A549 (cell line): ENCODE measurements around the gene NAV2. TPM values are rescaled to one million over a fixed set of nuclear protein-coding genes. Genes with fewer than 3 reads are reported as not detected.

Experiments
- ATAC-seq, 2 experiments: fragments of 200-7000 bp in 1 of 2; fragments of >200 bp in 1 of 2; cut with Nextera tagmentation in 1 of 2; cut with Tn5 transposase in 1 of 2; 3 replicates each; pipeline versions ENCODE4 v1.8.0 to v1.9.1; 2018 to 2020; ENCODE audit warnings: mild to moderate bottlenecking in 1 of 2, moderate library complexity in 1 of 2
- CTCF ChIA-PET: fragments of 300-600 bp; sonication (Branson Sonifier 250); formaldehyde crosslinking; extraction: SDS; loops from one replicate; lab custom pipeline; 2021; ENCODE audit warnings: antibody characterized with exemption, inconsistent platforms; lab: Yijun Ruan, JAX
- POLR2A ChIA-PET: fragments of 350-600 bp; formaldehyde crosslinking; extraction: SDS; loops from one replicate; lab custom pipeline; 2021; ENCODE audit warnings: antibody characterized with exemption, inconsistent platforms; lab: Yijun Ruan, JAX
- DNase-seq, 2 experiments: peaks; one replicate each; pipeline versions ENCODE4 v3.0.0 to v3.0.0-alpha.2; 2011 to 2016; ENCODE audit warnings: low read depth in 1 of 2, low spot score in 1 of 2
- FAIRE-seq: peaks from 2 replicates; lab custom pipeline; 2011; peaks lifted over from hg19 to GRCh38; lab: Jason Lieb, UNC
- H3K27ac ChIP-seq, 2 experiments: fragments of >200 bp; sonication (Bioruptor Twin); formaldehyde crosslinking; 3 replicates each; pipeline ENCODE4 v1.5.1; 2016 to 2017
- H3K4me1 ChIP-seq: fragments of >200 bp; sonication (Bioruptor Twin); formaldehyde crosslinking; 3 replicates; pipeline ENCODE4 v1.6.1; 2016
- H3K4me2 ChIP-seq: fragments of >200 bp; sonication (Bioruptor Twin); formaldehyde crosslinking; 3 replicates; pipeline ENCODE4 v1.6.1; 2016
- H3K4me3 ChIP-seq: fragments of >200 bp; sonication (Bioruptor Twin); formaldehyde crosslinking; 3 replicates; pipeline ENCODE4 v1.5.1; 2016
- H3K9me3 ChIP-seq: fragments of >200 bp; sonication (Bioruptor Twin); formaldehyde crosslinking; 3 replicates; pipeline ENCODE4 v1.6.1; 2016
- BCL3 ChIP-seq: fragments of >200 bp; sonication (Bioruptor Twin); formaldehyde crosslinking; IDR thresholded peaks from 3 replicates; pipeline ENCODE4 v1.6.1; 2016
- BHLHE40 ChIP-seq: IDR thresholded peaks from 2 replicates; pipeline ENCODE4 v1.6.1; 2012; ENCODE audit warnings: low read depth, low read length, inconsistent platforms
- CBX2 ChIP-seq: fragments of 200-600 bp; sonication (generic); IDR thresholded peaks from 2 replicates; pipeline ENCODE4 v1.6.1; 2016; ENCODE audit warnings: low read depth, mild to moderate bottlenecking, borderline replicate concordance
- CHD2 ChIP-seq: fragments of 150-350 bp; IDR thresholded peaks from 2 replicates; pipeline ENCODE4 v1.6.1; 2014; ENCODE audit warnings: low read length; ENCODE audit not compliant: partially characterized antibody
- EHF ChIP-seq: fragments of 250-450 bp; sonication (Bioruptor Pico); IDR thresholded peaks from 2 replicates; pipeline ENCODE4 v1.5.0; 2020; ENCODE audit warnings: mild to moderate bottlenecking
- EHMT2 ChIP-seq: fragments of 200-600 bp; sonication (generic); IDR thresholded peaks from 2 replicates; pipeline ENCODE4 v1.6.1; 2016; ENCODE audit warnings: antibody characterized with exemption, low read depth, mild to moderate bottlenecking, moderate library complexity
- EP300 ChIP-seq, 2 experiments: fragments of >200 bp; sonication (Bioruptor Twin); formaldehyde crosslinking; IDR thresholded peaks; 2 replicates in 1 of 2; 3 replicates in 1 of 2; pipeline ENCODE4 v1.6.1; 2016 to 2017
- FOXS1 ChIP-seq: fragments of 250-450 bp; sonication (Bioruptor Pico); IDR thresholded peaks from 2 replicates; pipeline ENCODE4 v1.5.0; 2020; ENCODE audit warnings: mild to moderate bottlenecking, moderate library complexity
- GATA3 ChIP-seq: IDR thresholded peaks from 2 replicates; pipeline ENCODE4 v1.6.1; 2012; ENCODE audit warnings: borderline replicate concordance
- HES2 ChIP-seq: fragments of >200 bp; sonication (Bioruptor Twin); formaldehyde crosslinking; IDR thresholded peaks from 2 replicates; pipeline ENCODE4 v1.6.1; 2016
- HMGXB4 ChIP-seq: fragments of 250-450 bp; sonication (Bioruptor Pico); IDR thresholded peaks from 2 replicates; pipeline ENCODE4 v1.5.0; 2021; ENCODE audit warnings: mild to moderate bottlenecking, moderate library complexity, borderline replicate concordance
- HOXB13 ChIP-seq: fragments of 250-450 bp; sonication (Bioruptor Pico); IDR thresholded peaks from 2 replicates; pipeline ENCODE4 v1.5.0; 2020; ENCODE audit warnings: low read depth, mild to moderate bottlenecking, moderate library complexity
- HOXB5 ChIP-seq: fragments of 250-450 bp; sonication (Bioruptor Pico); IDR thresholded peaks from 2 replicates; pipeline ENCODE4 v1.5.0; 2020; ENCODE audit warnings: mild to moderate bottlenecking, moderate library complexity
- KDM5A ChIP-seq: fragments of 200-600 bp; sonication (generic); IDR thresholded peaks from 2 replicates; pipeline ENCODE4 v1.6.1; 2016; ENCODE audit warnings: antibody characterized with exemption, mild to moderate bottlenecking
- MAFK ChIP-seq: fragments of 450-650 bp; IDR thresholded peaks from 2 replicates; pipeline ENCODE4 v1.6.1; 2014; ENCODE audit not compliant: partially characterized antibody
- MAX ChIP-seq: IDR thresholded peaks from 2 replicates; pipeline ENCODE4 v1.6.1; 2012
- MYC ChIP-seq: IDR thresholded peaks from 2 replicates; pipeline ENCODE4 v1.6.1; 2012; ENCODE audit warnings: mild to moderate bottlenecking, inconsistent platforms, low read length, improper control_type of control experiment, borderline replicate concordance
- NPAS2 ChIP-seq: fragments of 250-450 bp; sonication (Bioruptor Pico); IDR thresholded peaks from 2 replicates; pipeline ENCODE4 v1.8.0; 2022; ENCODE audit warnings: mild to moderate bottlenecking, moderate library complexity, borderline replicate concordance
- POLR2A ChIP-seq: IDR thresholded peaks from 2 replicates; pipeline ENCODE4 v1.6.1; 2012; ENCODE audit warnings: mild to moderate bottlenecking, low read length
- RARB ChIP-seq: fragments of 250-450 bp; sonication (Bioruptor Pico); IDR thresholded peaks from 2 replicates; pipeline ENCODE4 v1.8.0; 2021; ENCODE audit warnings: mild to moderate bottlenecking, moderate library complexity
- RFX5 ChIP-seq: fragments of 450-650 bp; IDR thresholded peaks from 2 replicates; pipeline ENCODE4 v1.7.1; 2014; ENCODE audit warnings: antibody characterized with exemption, mild to moderate bottlenecking, moderate library complexity
- RNF2 ChIP-seq: fragments of 200-600 bp; sonication (generic); IDR thresholded peaks from 2 replicates; pipeline ENCODE4 v1.6.1; 2016; ENCODE audit warnings: low read depth, mild to moderate bottlenecking, antibody characterized with exemption, moderate library complexity, borderline replicate concordance
- SREBF2 ChIP-seq: fragments of 450-650 bp; IDR thresholded peaks from 2 replicates; pipeline ENCODE4 v1.6.1; 2014; ENCODE audit warnings: mild to moderate bottlenecking, moderate library complexity
- TFCP2L1 ChIP-seq: fragments of 250-450 bp; sonication (Bioruptor Pico); IDR thresholded peaks from 2 replicates; pipeline ENCODE4 v1.5.0; 2021; ENCODE audit warnings: mild to moderate bottlenecking
- TP53 ChIP-seq: fragments of 250-450 bp; sonication (Bioruptor Pico); IDR thresholded peaks from 2 replicates; pipeline ENCODE4 v1.5.0; 2021; ENCODE audit warnings: mild to moderate bottlenecking, moderate library complexity
- ZNF302 ChIP-seq: fragments of 250-450 bp; sonication (Bioruptor Pico); IDR thresholded peaks from 2 replicates; pipeline ENCODE4 v1.9.0; 2021; ENCODE audit warnings: inconsistent platforms, mild to moderate bottlenecking, moderate library complexity
- WGBS: methylation state at CpG from one replicate; pipeline ENCODE4 v1.1.6; 2017; ENCODE audit errors: missing lambda C conversion rate; 5-methylcytosine and 5-hydroxymethylcytosine counted together
- polyA plus RNA-seq, 4 experiments: library from polyadenylated mRNA; depleted of rRNA in 3 of 4; stranded (reverse); fragments of >200 nt; fragmentation: RNase III in 1 of 4; extraction: RNeasy Plus Mini Kit Qiagen cat#74134 plus additional on column Dnase treatment in 1 of 4; gene quantifications; 2 replicates in 3 of 4; 3 replicates in 1 of 4; pipeline ENCODE4 v1.2.3, GENCODE V29; 2011 to 2017
- TF ChIP-seq, protein P1 (sequence below): fragments of 150-350 bp; IDR thresholded peaks from 2 replicates; pipeline ENCODE4 v1.6.1; 2014; ENCODE audit warnings: low read depth, mild to moderate bottlenecking, low read length
- TF ChIP-seq, protein P2 (sequence below): IDR thresholded peaks from 2 replicates; pipeline ENCODE4 v1.6.1; 2012; ENCODE audit warnings: low read depth, borderline replicate concordance

Gene NAV2
- polyA plus RNA-seq, 2 of the 4 experiments (the other 2 are of a cell fraction) = 4.9 to 19.8 TPM

- ATAC-seq = peak; percentile 57 to 72; a peak in 4 of 6 replicates
- CTCF ChIA-PET = interaction anchor here (0.7 to 6.8 kb wide), 4 partner anchors 10 to 110 kb away, joined by 3 to 19 read pairs (median 4); no protein-coding TSS in a partner anchor
- DNase-seq = peak; percentile 33 to 50
Observed at GRCh38 chr11:20022363-20023081, 309.9 kb downstream of the NAV2 start.

DNA sequence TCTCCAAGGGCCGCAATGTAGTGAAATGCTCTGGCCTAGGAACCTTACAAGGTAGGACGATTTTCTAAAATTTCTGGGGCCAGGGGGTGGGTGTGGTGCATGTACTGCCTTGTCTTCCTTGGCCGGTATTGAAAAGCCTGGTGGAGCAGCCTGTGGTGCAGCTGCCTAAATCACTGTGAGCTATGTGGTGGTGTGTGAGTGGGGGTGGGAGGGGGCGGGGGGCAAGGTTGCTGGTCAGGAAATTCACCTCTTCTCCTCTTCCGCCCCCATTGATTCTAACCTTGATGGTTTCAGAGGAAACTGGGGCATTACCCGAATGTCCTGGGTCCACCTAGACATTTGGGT, 310.4 kb downstream of the NAV2 start:
- H3K27ac ChIP-seq = peak overlapping the region; percentile 91 to 92
- ATAC-seq = peak; percentile 32 to 53; a peak in 4 of 6 replicates

More at GRCh38 chr11:20022363-20023081, 309.9 kb downstream of the NAV2 start:
- H3K27ac ChIP-seq = peak overlapping the region; percentile 91 to 92
- H3K4me3 ChIP-seq = peak overlapping the region; percentile 49
- FAIRE-seq = no peak
- TF ChIP-seq HMGXB4 (CRISPR knock-in tag) (no peak), FOXS1 (CRISPR knock-in tag) (no peak), TFCP2L1 (no peak), RARB (CRISPR knock-in tag) (no peak), GATA3 (peak; percentile 7; the same call in 1 of the 2 replicates), MAX (peak; percentile 64)
- H3K4me2 ChIP-seq = peak overlapping the region; percentile 75
- peaks cover 73% of the 10 kb centered on the region for H3K4me1 ChIP-seq
- no peaks in the 10 kb centered on the region for H3K9me3 ChIP-seq
- WGBS = 20% methylated on average over 10 of the region's 10 CpGs
- POLR2A ChIA-PET = no interaction called here

DNA sequence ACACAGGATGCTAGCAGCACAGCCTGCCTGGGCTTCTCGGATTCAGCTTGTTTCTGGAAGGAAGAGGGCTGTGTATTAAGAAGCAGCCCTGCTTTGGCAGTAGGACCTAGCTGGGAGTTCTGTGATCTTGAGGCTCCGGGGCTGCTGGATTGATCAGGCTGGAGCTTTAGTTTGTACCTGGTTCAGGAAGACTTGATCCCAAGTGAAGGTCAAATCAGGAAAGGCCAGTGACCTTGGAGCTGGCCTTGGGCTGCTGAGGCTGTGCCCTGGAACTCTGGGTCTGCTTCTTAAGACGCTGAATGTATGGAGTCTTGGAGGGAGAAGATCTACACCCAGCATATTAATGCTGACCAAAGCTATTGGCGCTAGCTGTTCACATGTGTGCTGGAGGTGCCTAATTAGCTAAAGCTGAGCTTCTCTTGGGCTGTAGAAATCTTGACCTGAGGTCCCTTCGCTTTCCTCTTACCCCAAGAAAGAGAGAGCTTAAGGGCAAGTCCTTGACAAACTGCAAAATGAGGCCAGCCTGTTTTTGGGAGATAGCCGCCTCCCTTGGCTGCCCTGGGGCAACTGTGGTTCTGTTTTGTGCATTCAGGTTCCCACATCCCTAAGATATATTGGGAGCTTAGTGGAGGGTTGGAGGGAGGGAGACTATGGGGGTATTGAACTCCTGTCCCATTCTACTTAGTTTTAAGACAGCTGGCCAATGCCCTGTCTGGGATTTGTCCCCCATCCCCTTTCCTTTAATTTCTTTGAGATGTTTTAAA, 311.7 kb downstream of the NAV2 start:
- ATAC-seq = no peak
- ChIA-PET CTCF (interaction anchor here (0.6 to 6.8 kb wide), 11 partner anchors 9 to 104 kb away, joined by 3 to 19 read pairs (median 3); no protein-coding TSS in a partner anchor), POLR2A (no interaction called here)
- TF ChIP-seq CHD2 = no peak
- TF ChIP-seq NPAS2 (CRISPR knock-in tag) = no peak
- no peak for TF ChIP-seq HOXB5 (CRISPR knock-in tag)
- TF ChIP-seq MYC = no peak
- no peak for TF ChIP-seq RFX5
- TF ChIP-seq BCL3 = no peak
- TF ChIP-seq EP300 (IDR thresholded peaks at IDR 0.05) = no peak
- TF ChIP-seq, protein P1, sequence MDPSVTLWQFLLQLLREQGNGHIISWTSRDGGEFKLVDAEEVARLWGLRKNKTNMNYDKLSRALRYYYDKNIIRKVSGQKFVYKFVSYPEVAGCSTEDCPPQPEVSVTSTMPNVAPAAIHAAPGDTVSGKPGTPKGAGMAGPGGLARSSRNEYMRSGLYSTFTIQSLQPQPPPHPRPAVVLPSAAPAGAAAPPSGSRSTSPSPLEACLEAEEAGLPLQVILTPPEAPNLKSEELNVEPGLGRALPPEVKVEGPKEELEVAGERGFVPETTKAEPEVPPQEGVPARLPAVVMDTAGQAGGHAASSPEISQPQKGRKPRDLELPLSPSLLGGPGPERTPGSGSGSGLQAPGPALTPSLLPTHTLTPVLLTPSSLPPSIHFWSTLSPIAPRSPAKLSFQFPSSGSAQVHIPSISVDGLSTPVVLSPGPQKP = no peak
- no peak for TF ChIP-seq HES2
- TF ChIP-seq MAFK = no peak
- TF ChIP-seq EHF (CRISPR knock-in tag) = no peak
- no peak for TF ChIP-seq KDM5A
- TF ChIP-seq HOXB13 (CRISPR knock-in tag) = no peak
- no peak for TF ChIP-seq BHLHE40
- no peak for TF ChIP-seq POLR2A
- TF ChIP-seq CBX2 = no peak
- no peaks in the 10 kb centered on the region for H3K9me3 ChIP-seq
- peak overlapping the region; percentile 91 to 92 for H3K27ac ChIP-seq
- H3K4me1 ChIP-seq = peaks cover 79% of the 10 kb centered on the region
- no peak for DNase-seq
- H3K4me3 ChIP-seq = peak overlapping the region; percentile 49
- H3K4me2 ChIP-seq = peak overlapping the region; percentile 75
- WGBS = 91% methylated on average over 6 of the region's 6 CpGs
- FAIRE-seq = no peak

More for the DNA sequence above, 310.4 kb downstream of the NAV2 start:
- H3K4me2 ChIP-seq = peak overlapping the region; percentile 75
- ChIA-PET CTCF (interaction anchor here (1.2 to 6.8 kb wide), 4 partner anchors 9 to 110 kb away, joined by 3 to 19 read pairs (median 4); no protein-coding TSS in a partner anchor), POLR2A (no interaction called here)
- 37% methylated on average over 6 of the region's 6 CpGs for WGBS
- H3K4me3 ChIP-seq = peak overlapping the region; percentile 49
- peaks cover 75% of the 10 kb centered on the region for H3K4me1 ChIP-seq
- FAIRE-seq = no peak
- no peaks in the 10 kb centered on the region for H3K9me3 ChIP-seq
- TF ChIP-seq HES2 = no peak
- TF ChIP-seq ZNF302 (CRISPR knock-in tag) = no peak
- no peak for TF ChIP-seq TP53 (CRISPR knock-in tag)
- TF ChIP-seq, protein P2, sequence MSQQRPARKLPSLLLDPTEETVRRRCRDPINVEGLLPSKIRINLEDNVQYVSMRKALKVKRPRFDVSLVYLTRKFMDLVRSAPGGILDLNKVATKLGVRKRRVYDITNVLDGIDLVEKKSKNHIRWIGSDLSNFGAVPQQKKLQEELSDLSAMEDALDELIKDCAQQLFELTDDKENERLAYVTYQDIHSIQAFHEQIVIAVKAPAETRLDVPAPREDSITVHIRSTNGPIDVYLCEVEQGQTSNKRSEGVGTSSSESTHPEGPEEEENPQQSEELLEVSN = no peak
- TF ChIP-seq RNF2 = no peak
- TF ChIP-seq EHMT2 = no peak
- no peak for TF ChIP-seq GATA3
- no peak for TF ChIP-seq SREBF2
- TF ChIP-seq, all 56 proteins: peak for 0
- DNase-seq = no peak
